ENCODE data around the gene CALD1. TPM values are rescaled to one million over a fixed set of nuclear protein-coding genes. Genes with fewer than 3 reads are reported as not detected.
A peak's percentile ranks its signal among the peaks of the same experiment; 100 is the strongest.

CALD1 gene
- total and polyA plus RNA-seq, 2 experiments from 2014 or later: 132 to 842 TPM

- H3K4me1 ChIP-seq (ENCODE audit: insufficient read depth): no peaks in the 10 kb centered on the region
- H3K4me1 Mint-ChIP-seq: no peaks in the 10 kb centered on the region; the same call in 2 of the 3 replicates
- TF ChIP-seq EZH2 (IDR thresholded peaks at IDR 0.05; ENCODE audit: low read depth, unreplicated experiment) (no peak), POLR2AphosphoS5 (IDR thresholded peaks at IDR 0.05; ENCODE audit: low read depth) (no peak), ZNF331 (CRISPR knock-in tag; IDR thresholded peaks at IDR 0.05; ENCODE audit: low read depth) (no peak)
- TF ChIP-seq, protein P1, sequence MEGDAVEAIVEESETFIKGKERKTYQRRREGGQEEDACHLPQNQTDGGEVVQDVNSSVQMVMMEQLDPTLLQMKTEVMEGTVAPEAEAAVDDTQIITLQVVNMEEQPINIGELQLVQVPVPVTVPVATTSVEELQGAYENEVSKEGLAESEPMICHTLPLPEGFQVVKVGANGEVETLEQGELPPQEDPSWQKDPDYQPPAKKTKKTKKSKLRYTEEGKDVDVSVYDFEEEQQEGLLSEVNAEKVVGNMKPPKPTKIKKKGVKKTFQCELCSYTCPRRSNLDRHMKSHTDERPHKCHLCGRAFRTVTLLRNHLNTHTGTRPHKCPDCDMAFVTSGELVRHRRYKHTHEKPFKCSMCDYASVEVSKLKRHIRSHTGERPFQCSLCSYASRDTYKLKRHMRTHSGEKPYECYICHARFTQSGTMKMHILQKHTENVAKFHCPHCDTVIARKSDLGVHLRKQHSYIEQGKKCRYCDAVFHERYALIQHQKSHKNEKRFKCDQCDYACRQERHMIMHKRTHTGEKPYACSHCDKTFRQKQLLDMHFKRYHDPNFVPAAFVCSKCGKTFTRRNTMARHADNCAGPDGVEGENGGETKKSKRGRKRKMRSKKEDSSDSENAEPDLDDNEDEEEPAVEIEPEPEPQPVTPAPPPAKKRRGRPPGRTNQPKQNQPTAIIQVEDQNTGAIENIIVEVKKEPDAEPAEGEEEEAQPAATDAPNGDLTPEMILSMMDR (conservative IDR thresholded peaks at IDR 0.05; ENCODE audit: low read depth in 2 of 2): no peak
- H3K36me3 Mint-ChIP-seq (ENCODE audit: low read depth): no peaks in the 10 kb centered on the region
- H3K27ac Mint-ChIP-seq: no peak overlapping the region
- no peaks in the 10 kb centered on the region for H3K79me2 ChIP-seq (replicated peaks; ENCODE audit: insufficient read depth)
- H3K9me2 ChIP-seq (ENCODE audit: insufficient read depth): peaks cover 6% of the 10 kb centered on the region; the same call in 1 of the 2 replicates
- H4K20me1 ChIP-seq (replicated peaks; ENCODE audit: insufficient read depth): no peaks in the 10 kb centered on the region
- no peak for DNase-seq (ENCODE audit: low spot score)
- ATAC-seq: no peak
- H3K27me3 ChIP-seq (ENCODE audit: insufficient read depth): no peaks in the 10 kb centered on the region
- H3K4me2 ChIP-seq: no peak overlapping the region
- no peak overlapping the region; the same call in 1 of the 2 replicates for H2AFZ ChIP-seq
- no peak overlapping the region for H3K4me3 Mint-ChIP-seq
- no peaks in the 10 kb centered on the region for H3K36me3 ChIP-seq (ENCODE audit: insufficient read depth)
- no peaks in the 10 kb centered on the region for H3F3A ChIP-seq (replicated peaks; ENCODE audit: low read depth)
- H3K27me3 Mint-ChIP-seq (ENCODE audit: insufficient read depth, low read depth, poor library complexity): no peaks in the 10 kb centered on the region
- H3K27ac ChIP-seq (ENCODE audit: low read depth): no peak overlapping the region
- H3K4me3 ChIP-seq: no peak overlapping the region
- H3K9me3 Mint-ChIP-seq: no peaks in the 10 kb centered on the region
Measured at GRCh38 chr7:134729895-134730294, 49.5 kb upstream of the CALD1 start.

- no peak for DNase-seq (ENCODE audit: low spot score)
- H3K36me3 Mint-ChIP-seq (ENCODE audit: low read depth): no peaks in the 10 kb centered on the region
- H3K27ac ChIP-seq (ENCODE audit: low read depth): no peak overlapping the region
Measured at GRCh38 chr7:134730411-134730829, 49.0 kb upstream of the CALD1 start.

More at GRCh38 chr7:134730411-134730829, 49.0 kb upstream of the CALD1 start:
- no peak overlapping the region for H3K4me3 ChIP-seq
- no peaks in the 10 kb centered on the region for H3K36me3 ChIP-seq (ENCODE audit: insufficient read depth)
- H3K4me1 Mint-ChIP-seq: no peaks in the 10 kb centered on the region; the same call in 2 of the 3 replicates
- H3K27me3 Mint-ChIP-seq (ENCODE audit: insufficient read depth, low read depth, poor library complexity): no peaks in the 10 kb centered on the region
- H3K4me1 ChIP-seq (ENCODE audit: insufficient read depth): no peaks in the 10 kb centered on the region
- no peaks in the 10 kb centered on the region for H3F3A ChIP-seq (replicated peaks; ENCODE audit: low read depth)
- 0 out of 2 replicates have a peak overlapping the region, but pooled peaks have one; percentile 4 for H2AFZ ChIP-seq
- H3K27ac Mint-ChIP-seq: no peak overlapping the region
- TF ChIP-seq EZH2phosphoT487 (IDR thresholded peaks at IDR 0.05; ENCODE audit: unreplicated experiment) (no peak), REST (IDR thresholded peaks at IDR 0.05; ENCODE audit: unreplicated experiment) (no peak), ZNF114 (CRISPR knock-in tag; IDR thresholded peaks at IDR 0.05) (no peak), STAT1 (IDR thresholded peaks at IDR 0.05; ENCODE audit: unreplicated experiment) (no peak), CREB1 (CRISPR knock-in tag; IDR thresholded peaks at IDR 0.05; ENCODE audit: low read depth) (no peak), JUNB (IDR thresholded peaks at IDR 0.05; ENCODE audit: unreplicated experiment) (no peak), ZNF331 (CRISPR knock-in tag; IDR thresholded peaks at IDR 0.05; ENCODE audit: low read depth) (no peak), NANOG (IDR thresholded peaks at IDR 0.05; ENCODE audit: borderline replicate concordance) (no peak), POLR2AphosphoS5 (IDR thresholded peaks at IDR 0.05; ENCODE audit: low read depth) (no peak), ETS1 (IDR thresholded peaks at IDR 0.05) (no peak)
- TF ChIP-seq, protein P1 (conservative IDR thresholded peaks at IDR 0.05; ENCODE audit: low read depth in 2 of 2): no peak
- H3K4me3 Mint-ChIP-seq: no peak overlapping the region
- H3K9me3 Mint-ChIP-seq: no peaks in the 10 kb centered on the region
- no peak for ATAC-seq
- no peaks in the 10 kb centered on the region for H3K79me2 ChIP-seq (replicated peaks; ENCODE audit: insufficient read depth)
- H4K20me1 ChIP-seq (replicated peaks; ENCODE audit: insufficient read depth): no peaks in the 10 kb centered on the region
- H3K9me2 ChIP-seq (ENCODE audit: insufficient read depth): peaks cover 6% of the 10 kb centered on the region; the same call in 1 of the 2 replicates
- no peak overlapping the region for H3K4me2 ChIP-seq
- no peaks in the 10 kb centered on the region for H3K27me3 ChIP-seq (ENCODE audit: insufficient read depth)

All from GM23338 (cell line).